ENCODE results near the gene DBNL.

DBNL gene

DNA sequence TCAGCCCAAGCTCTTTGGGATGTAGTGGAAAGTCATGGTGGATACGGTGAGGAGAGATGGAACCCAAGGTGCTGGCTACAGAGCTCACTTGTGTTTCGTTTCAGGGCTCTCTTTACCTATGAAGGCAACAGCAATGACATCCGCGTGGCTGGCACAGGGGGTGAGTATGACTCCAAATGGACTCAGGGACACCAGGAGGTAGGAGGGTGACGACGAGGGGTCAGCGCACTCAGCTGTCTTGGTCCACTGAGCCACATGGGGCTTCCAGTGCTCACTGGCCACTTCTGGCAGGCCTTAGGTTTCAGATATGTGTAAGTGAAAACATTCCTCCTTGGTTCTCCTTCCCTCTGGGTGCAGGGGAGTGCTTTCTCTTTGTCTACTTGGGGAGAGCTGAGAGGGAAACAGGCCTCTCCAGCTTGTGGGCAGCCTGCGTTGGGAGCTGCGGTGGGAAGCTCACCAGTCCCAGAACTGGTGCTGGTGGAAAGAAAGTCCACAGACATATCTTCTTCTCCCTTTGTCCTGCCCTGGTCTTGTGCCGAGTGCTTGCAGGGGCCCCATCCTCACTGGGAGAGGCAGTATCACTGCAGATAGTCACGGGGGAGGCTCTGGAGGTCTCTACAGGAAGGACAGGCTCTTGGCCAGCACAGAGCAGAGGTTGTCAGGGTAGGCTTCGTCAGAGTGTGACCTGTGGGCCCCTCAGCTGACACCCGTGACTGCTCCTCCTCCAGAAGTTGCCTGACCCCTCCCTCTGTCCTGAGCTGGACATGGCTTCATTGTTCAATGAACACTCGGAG, 5.8 kb downstream of the DBNL start:
- H3K9me2 ChIP-seq (replicated peaks; ENCODE audit: insufficient read depth, low read length) = no peaks in the 10 kb centered on the region
- peaks cover 71% of the 10 kb centered on the region for H3K79me2 ChIP-seq (ENCODE audit: insufficient read depth, low read length)
- no peak for TF ChIP-seq EZH2phosphoT487 (conservative IDR thresholded peaks at IDR 0.05; ENCODE audit: low read length)
- TF ChIP-seq, protein P1, sequence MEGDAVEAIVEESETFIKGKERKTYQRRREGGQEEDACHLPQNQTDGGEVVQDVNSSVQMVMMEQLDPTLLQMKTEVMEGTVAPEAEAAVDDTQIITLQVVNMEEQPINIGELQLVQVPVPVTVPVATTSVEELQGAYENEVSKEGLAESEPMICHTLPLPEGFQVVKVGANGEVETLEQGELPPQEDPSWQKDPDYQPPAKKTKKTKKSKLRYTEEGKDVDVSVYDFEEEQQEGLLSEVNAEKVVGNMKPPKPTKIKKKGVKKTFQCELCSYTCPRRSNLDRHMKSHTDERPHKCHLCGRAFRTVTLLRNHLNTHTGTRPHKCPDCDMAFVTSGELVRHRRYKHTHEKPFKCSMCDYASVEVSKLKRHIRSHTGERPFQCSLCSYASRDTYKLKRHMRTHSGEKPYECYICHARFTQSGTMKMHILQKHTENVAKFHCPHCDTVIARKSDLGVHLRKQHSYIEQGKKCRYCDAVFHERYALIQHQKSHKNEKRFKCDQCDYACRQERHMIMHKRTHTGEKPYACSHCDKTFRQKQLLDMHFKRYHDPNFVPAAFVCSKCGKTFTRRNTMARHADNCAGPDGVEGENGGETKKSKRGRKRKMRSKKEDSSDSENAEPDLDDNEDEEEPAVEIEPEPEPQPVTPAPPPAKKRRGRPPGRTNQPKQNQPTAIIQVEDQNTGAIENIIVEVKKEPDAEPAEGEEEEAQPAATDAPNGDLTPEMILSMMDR (IDR thresholded peaks at IDR 0.05; ENCODE audit: insufficient read depth, low read length, poor library complexity, severe bottlenecking) = no peak
- H3K27ac ChIP-seq (ENCODE audit: low read depth, low read length) = no peak overlapping the region
- peaks cover 17% of the 10 kb centered on the region; the same call in 1 of the 2 replicates for H4K20me1 ChIP-seq (ENCODE audit: low read depth, low read length)
- H3K27me3 ChIP-seq (ENCODE audit: low read length) = no peaks in the 10 kb centered on the region
- H3K9me3 ChIP-seq (ENCODE audit: insufficient read depth, low read length) = no peaks in the 10 kb centered on the region
- peaks cover 17% of the 10 kb centered on the region for H3F3A ChIP-seq (ENCODE audit: insufficient read depth)
- no peak overlapping the region for H3K4me3 ChIP-seq (ENCODE audit: insufficient read depth, low read length, poor library complexity, severe bottlenecking)
- H3K36me3 ChIP-seq (ENCODE audit: low read length) = peaks cover 23% of the 10 kb centered on the region; the same call in 1 of the 2 replicates
- no peak overlapping the region for H3K9ac ChIP-seq (ENCODE audit: low read length)
- no peak overlapping the region for H2AFZ ChIP-seq (ENCODE audit: low read depth, low read length, severe bottlenecking)
- no peak overlapping the region for H3K4me2 ChIP-seq (ENCODE audit: low read depth, low read length, poor library complexity, severe bottlenecking)

DNA sequence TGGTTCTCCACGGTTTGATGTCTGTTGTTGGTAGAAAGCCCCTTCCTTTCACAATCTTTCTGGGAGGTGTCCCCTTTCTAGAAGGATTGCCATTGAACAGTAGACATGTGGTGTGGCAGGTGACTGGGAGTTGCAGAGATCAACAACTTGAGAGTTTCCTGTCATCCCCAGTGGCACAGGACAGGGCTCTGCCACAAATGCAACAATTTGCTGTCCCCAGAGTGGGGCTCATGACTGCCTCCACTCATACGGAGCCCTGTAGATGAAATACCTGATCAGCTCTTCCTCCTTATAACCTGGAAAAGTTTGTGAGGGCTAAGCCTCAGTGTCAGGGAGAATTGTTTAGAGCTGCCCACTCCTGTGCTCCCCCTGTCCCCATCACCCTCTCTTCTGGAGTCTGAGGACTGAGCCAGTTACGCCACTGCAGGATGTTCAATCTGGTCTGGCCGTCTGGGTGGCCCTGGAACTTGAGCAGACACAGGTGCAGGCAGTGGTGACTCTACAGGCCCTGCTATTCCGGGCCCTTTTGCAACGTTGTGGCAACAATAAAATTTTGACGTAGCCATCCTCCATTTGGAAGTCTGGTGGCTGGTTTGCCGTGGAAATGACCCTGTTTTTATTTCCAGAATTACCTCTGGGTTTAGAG, 6.5 kb downstream of the DBNL start:
- no peak overlapping the region for H3K4me3 ChIP-seq (ENCODE audit: insufficient read depth, low read length, poor library complexity, severe bottlenecking)
- H4K20me1 ChIP-seq (ENCODE audit: low read depth, low read length) = peaks cover 17% of the 10 kb centered on the region; the same call in 1 of the 2 replicates
- no peak overlapping the region for H3K27ac ChIP-seq (ENCODE audit: low read depth, low read length)
- no peak overlapping the region for H3K4me2 ChIP-seq (ENCODE audit: low read depth, low read length, poor library complexity, severe bottlenecking)
- H3F3A ChIP-seq (ENCODE audit: insufficient read depth) = peaks cover 10% of the 10 kb centered on the region; the same call in 1 of the 2 replicates
- peaks cover 65% of the 10 kb centered on the region for H3K79me2 ChIP-seq (ENCODE audit: insufficient read depth, low read length)
- no peak overlapping the region for H3K9ac ChIP-seq (ENCODE audit: low read length)
- H3K27me3 ChIP-seq (ENCODE audit: low read length) = no peaks in the 10 kb centered on the region
- H2AFZ ChIP-seq (ENCODE audit: low read depth, low read length, severe bottlenecking) = no peak overlapping the region
- no peaks in the 10 kb centered on the region for H3K9me3 ChIP-seq (ENCODE audit: insufficient read depth, low read length)
- TF ChIP-seq EZH2phosphoT487 (conservative IDR thresholded peaks at IDR 0.05; ENCODE audit: low read length) = no peak
- TF ChIP-seq, protein P1 (IDR thresholded peaks at IDR 0.05; ENCODE audit: insufficient read depth, low read length, poor library complexity, severe bottlenecking) = no peak
- H3K9me2 ChIP-seq (replicated peaks; ENCODE audit: insufficient read depth, low read length) = no peaks in the 10 kb centered on the region
- peaks cover 23% of the 10 kb centered on the region; the same call in 1 of the 2 replicates for H3K36me3 ChIP-seq (ENCODE audit: low read length)

DNA sequence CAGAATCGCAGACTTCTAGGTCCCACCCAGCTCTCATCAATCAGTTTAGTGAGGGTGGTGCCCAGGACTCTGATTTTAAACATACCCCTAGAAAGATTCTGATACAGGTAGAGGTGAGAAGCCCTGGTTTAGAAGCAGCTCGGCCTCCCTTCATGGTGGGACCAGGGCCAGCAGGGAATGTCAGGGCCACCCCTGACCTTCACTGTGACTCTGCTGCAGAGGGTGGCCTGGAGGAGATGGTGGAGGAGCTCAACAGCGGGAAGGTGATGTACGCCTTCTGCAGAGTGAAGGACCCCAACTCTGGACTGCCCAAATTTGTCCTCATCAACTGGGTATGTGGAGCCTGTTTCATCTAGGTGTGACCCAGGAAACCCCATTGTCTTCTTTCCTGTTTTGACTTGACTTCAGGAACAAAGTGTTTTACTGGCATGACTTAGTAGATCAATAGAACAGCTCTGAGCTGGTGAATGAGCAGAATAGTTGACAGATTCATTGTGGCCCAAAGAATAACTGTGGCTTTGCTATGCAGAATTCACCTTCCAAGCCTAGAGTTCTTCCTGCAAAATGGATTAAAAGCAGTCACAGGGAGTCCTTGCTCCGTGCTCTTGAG, 7.2 kb downstream of the DBNL start:
- Histone ChIP-seq H3K9me3 (ENCODE audit: insufficient read depth, low read length) (no peaks in the 10 kb centered on the region), H3K9me2 (replicated peaks; ENCODE audit: insufficient read depth, low read length) (no peaks in the 10 kb centered on the region), H3K4me2 (ENCODE audit: low read depth, low read length, poor library complexity, severe bottlenecking) (no peak overlapping the region), H3K36me3 (ENCODE audit: low read length) (peaks cover 23% of the 10 kb centered on the region; the same call in 1 of the 2 replicates), H3K27ac (ENCODE audit: low read depth, low read length) (no peak overlapping the region), H2AFZ (ENCODE audit: low read depth, low read length, severe bottlenecking) (no peak overlapping the region), H3K9ac (ENCODE audit: low read length) (no peak overlapping the region), H4K20me1 (ENCODE audit: low read depth, low read length) (peaks cover 17% of the 10 kb centered on the region; the same call in 1 of the 2 replicates), H3K4me3 (ENCODE audit: insufficient read depth, low read length, poor library complexity, severe bottlenecking) (no peak overlapping the region), H3F3A (ENCODE audit: insufficient read depth) (peaks cover 3% of the 10 kb centered on the region; the same call in 1 of the 2 replicates), H3K27me3 (ENCODE audit: low read length) (no peaks in the 10 kb centered on the region), H3K79me2 (ENCODE audit: insufficient read depth, low read length) (peaks cover 65% of the 10 kb centered on the region)
- no peak for TF ChIP-seq EZH2phosphoT487 (conservative IDR thresholded peaks at IDR 0.05; ENCODE audit: low read length)
- TF ChIP-seq, protein P1 (IDR thresholded peaks at IDR 0.05; ENCODE audit: insufficient read depth, low read length, poor library complexity, severe bottlenecking) = no peak

Measured in SU-DHL-6 (cell line).